ENCODE results near the gene ILF2.
A peak's percentile ranks its signal among the peaks of the same experiment; 100 is the strongest.

Gene ILF2

DNA sequence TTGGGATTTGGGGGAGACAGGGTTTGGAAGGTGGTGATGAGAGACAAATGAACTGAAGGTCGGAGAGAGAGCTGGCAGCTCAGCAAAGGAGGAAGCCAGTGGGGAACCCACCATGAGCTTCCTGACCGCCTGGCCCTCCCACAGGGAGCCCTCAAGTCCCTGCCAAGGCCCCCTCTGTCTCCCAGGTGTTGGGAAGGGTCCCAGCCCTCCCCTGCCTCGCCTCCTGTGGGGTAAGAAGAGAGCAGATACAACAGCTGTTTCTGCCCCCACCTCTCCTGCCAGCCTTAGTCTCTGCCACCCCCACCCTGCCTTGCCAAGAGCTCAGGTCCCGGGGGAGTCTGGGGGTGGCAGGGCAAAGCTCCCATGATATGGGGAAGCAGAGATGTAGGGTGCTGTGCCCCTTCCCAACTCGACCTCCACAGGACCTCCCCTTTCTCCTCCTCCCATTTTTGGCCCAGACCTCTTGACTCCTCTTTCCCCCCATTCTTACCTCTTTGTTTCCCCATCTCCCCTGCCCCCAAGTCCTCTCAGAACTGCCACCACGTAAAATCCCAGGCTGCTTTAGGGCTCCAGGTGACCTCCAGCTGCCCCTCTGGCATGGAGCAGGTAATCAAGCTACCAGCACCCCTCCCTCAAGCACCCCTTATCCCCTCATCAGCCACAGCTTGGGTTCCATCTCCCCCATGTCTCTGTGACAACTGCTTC lies 42.0 kb downstream of the ILF2 start:
- in situ Hi-C loops (cut with HindIII; ENCODE audit: low sequenced_read_pairs) = no loop called here
- TF ChIP-seq, protein P1, sequence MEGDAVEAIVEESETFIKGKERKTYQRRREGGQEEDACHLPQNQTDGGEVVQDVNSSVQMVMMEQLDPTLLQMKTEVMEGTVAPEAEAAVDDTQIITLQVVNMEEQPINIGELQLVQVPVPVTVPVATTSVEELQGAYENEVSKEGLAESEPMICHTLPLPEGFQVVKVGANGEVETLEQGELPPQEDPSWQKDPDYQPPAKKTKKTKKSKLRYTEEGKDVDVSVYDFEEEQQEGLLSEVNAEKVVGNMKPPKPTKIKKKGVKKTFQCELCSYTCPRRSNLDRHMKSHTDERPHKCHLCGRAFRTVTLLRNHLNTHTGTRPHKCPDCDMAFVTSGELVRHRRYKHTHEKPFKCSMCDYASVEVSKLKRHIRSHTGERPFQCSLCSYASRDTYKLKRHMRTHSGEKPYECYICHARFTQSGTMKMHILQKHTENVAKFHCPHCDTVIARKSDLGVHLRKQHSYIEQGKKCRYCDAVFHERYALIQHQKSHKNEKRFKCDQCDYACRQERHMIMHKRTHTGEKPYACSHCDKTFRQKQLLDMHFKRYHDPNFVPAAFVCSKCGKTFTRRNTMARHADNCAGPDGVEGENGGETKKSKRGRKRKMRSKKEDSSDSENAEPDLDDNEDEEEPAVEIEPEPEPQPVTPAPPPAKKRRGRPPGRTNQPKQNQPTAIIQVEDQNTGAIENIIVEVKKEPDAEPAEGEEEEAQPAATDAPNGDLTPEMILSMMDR (IDR thresholded peaks at IDR 0.05; ENCODE audit: low read depth, low read length) = no peak
- H3K4me3 ChIP-seq (ENCODE audit: low read depth, low read length) = no peak overlapping the region
- DNase-seq (ENCODE audit: low read depth, low spot score) = no peak

DNA sequence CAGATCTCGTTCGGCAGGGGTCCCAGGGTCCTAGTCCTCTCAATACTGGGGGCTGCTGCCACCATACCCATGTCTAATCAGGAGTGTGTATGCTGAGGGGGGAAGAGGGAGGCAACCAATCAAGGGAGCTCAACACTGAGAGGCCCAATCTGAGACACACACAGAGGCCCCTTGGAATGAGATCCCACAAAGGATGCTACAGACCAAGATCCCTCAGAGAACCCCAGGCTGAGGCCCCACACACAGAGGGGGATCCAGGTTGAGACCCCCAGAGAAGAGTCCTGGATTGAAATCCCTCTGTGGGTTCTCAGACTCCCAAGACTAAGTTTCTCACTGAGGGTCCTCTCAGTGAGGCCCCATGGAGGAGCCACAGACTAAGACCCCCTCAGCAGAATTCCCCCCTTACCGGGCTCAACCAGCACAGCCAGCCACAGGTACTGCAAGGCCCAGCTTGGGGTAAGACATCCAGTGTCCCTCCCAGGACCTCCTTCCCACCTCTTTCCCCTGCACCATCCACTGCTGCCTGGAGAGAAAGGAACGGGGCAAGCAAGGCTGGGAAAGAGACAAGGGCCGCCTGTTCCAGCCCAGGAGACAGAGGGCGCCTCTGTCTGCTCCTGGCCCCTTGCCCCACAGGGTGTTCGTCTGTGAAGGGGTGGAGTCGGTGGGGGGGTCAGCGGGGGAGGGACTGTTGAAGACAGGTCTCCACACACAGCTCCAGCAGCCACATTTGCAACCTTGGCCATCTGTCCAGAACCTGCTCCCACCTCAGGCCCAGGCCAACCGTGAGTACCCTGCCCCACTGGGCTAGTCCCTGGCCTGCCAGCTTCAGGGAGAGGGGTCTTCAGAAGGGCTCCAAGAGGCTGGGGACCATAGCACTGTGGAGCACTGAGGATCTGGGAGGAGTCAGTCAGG lies 42.8 kb downstream of the ILF2 start, which contains the start of gene S100A1:
Gene S100A1 (plus strand): TSS at position 720 of the 912 bp plus-strand sequence. CDS start 2,088 bp downstream, outside the sequence.
- in situ Hi-C loops (cut with HindIII; ENCODE audit: low sequenced_read_pairs) = no loop called here
- TF ChIP-seq, protein P1 (IDR thresholded peaks at IDR 0.05; ENCODE audit: low read depth, low read length) = no peak
- peak within 1 kb of the TSS; percentile 74 for H3K4me3 ChIP-seq (ENCODE audit: low read depth, low read length)
- no peak for DNase-seq (ENCODE audit: low read depth, low spot score)

DNA sequence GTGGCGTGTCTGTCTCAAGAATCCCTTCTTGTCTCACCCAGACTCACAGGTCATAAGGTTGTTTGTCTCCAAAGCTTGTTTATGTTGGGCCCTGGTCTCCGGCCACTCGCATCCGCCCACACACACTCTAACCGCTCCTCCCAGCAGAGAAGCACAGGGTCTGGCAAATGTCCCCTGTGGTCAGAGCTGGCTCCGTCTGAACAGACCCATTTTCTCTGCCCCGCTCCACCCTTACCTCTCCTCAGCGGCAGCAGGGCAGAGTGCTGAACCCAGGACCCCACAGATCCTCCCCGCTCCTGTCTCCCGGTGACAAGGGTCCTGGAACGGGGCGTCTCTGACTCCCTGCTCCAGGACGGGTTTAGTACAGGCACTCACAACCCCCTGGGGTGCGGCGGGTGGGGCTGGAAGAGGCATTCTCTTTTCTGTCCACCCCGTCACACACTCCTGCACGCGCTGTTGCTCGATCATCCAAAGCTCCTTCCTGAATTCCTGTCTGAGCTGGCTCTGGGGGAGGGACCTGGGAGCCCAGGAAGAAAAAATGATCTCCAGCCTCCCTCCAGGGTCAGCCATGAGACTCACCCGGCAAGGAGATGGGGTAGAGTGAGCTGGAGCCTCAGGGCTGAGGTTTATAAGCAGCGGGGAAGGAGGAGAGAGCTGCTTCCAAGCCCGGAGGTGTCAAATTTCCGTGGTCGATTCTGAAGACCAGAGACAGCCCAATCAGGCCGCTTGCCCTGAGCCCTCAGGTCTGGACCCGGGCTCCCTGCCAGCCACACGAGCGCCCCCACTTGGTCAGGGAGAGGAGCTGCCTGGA lies 43.7 kb downstream of the ILF2 start, which contains the start of gene S100A13:
Gene S100A13 (minus strand): TSS at position 602 of the 811 bp plus-strand sequence. CDS start 1,033 bp downstream, outside the sequence.
- in situ Hi-C loops (cut with HindIII; ENCODE audit: low sequenced_read_pairs) = no loop called here
- H3K4me3 ChIP-seq (ENCODE audit: low read depth, low read length) = peak within 1 kb of the TSS; percentile 74
- peak; percentile 96 for DNase-seq (ENCODE audit: low read depth, low spot score)

DNA sequence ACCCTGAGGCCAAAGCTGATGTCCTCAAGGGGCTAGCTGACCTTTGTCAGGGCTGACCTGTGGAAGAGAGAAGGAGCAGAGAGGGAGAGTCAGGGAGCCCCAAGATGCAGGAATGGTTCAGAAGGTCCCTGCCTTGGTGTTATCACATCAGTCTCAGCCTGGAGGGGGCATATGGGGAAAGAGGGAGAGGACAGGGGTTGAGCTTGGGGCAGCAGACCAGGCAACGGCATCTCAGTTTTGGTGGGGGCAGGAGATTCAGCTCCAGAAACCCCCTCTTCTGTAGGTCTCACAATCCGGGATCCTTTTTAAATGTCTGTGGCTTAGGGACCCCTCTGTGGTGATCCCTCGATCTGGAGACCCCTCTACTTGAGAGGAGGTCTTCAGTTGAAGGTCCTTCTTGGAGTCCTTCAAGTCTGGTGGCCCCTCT lies 44.3 kb downstream of the ILF2 start:
- in situ Hi-C loops (cut with HindIII; ENCODE audit: low sequenced_read_pairs) = no loop called here
- no peak for DNase-seq (ENCODE audit: low read depth, low spot score)
- H3K4me3 ChIP-seq (ENCODE audit: low read depth, low read length) = peak overlapping the region; percentile 74
- TF ChIP-seq, protein P1 (IDR thresholded peaks at IDR 0.05; ENCODE audit: low read depth, low read length) = no peak

More for the DNA sequence above, 43.7 kb downstream of the ILF2 start, which contains the start of gene S100A13:
- TF ChIP-seq, protein P1 (IDR thresholded peaks at IDR 0.05; ENCODE audit: low read depth, low read length) = peak; percentile 79

DNA sequence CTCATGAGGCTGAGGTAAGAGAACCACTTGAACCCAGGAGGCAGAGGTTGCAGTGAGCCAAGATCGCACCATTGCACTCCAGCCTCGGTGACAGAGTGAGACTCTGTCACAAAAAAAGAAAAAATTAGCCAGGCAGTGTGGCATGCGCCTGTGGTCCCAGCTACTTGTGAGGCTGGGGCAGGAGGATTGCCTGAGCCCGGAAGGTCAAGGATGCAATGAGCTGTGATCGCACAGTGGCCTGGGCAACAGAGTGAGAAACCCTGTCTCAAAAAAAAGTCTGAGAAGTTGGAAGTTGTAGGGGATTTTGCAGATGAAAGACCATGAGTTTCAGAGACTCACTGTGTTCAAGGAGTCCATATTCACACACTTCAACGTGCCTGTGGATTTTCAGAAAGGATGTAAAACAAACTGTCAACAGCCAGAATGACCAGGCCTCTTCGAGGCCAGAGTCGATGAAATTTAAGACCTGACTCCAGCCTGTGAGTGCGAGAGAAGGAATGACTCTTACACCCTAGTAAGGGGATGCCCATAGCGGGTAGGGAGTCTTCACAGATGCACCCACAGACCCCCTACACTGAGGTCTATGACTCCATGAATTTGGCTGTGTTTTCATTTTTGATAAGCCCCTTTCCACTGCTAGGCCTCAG lies 45.7 kb downstream of the ILF2 start:
- DNase-seq (ENCODE audit: low read depth, low spot score) = no peak
- TF ChIP-seq, protein P1 (IDR thresholded peaks at IDR 0.05; ENCODE audit: low read depth, low read length) = no peak
- in situ Hi-C loops (cut with HindIII; ENCODE audit: low sequenced_read_pairs) = no loop called here
- no peak overlapping the region for H3K4me3 ChIP-seq (ENCODE audit: low read depth, low read length)

All from astrocyte of the spinal cord (primary cell).